GM12878 (cell line): ENCODE data around the gene SPHKAP.

Experiments used
- CHD1 ChIP-seq: IDR thresholded peaks from 2 replicates; pipeline ENCODE4 v1.6.1; 2012; ENCODE audit warnings: low read depth, low read length, improper control_type of control experiment
- EGR1 ChIP-seq, 2 experiments: IDR thresholded peaks; 1 replicate in 1 of 2; 2 replicates in 1 of 2; pipeline ENCODE4 v1.6.1; 2011 to 2012; ENCODE audit warnings: low read depth in 2 of 2, low read length in 2 of 2, borderline replicate concordance in 1 of 2, mild to moderate bottlenecking in 1 of 2, moderate library complexity in 1 of 2
- PML ChIP-seq: IDR thresholded peaks from 2 replicates; pipeline ENCODE4 v1.6.1; 2012; ENCODE audit warnings: low read length, inconsistent platforms
- POLR2A ChIP-seq: IDR thresholded peaks from 2 replicates; pipeline ENCODE4 v1.6.1; 2011; ENCODE audit warnings: low read depth, mild to moderate bottlenecking, low read length
- POLR2AphosphoS5 ChIP-seq: IDR thresholded peaks from 2 replicates; pipeline ENCODE4 v1.6.1; 2011; ENCODE audit warnings: mild to moderate bottlenecking, low read length, inconsistent platforms
- SUPT20H ChIP-seq: IDR thresholded peaks from 2 replicates; pipeline ENCODE4 v1.6.1; 2011; ENCODE audit warnings: low read depth, mild to moderate bottlenecking, low read length, moderate library complexity, borderline replicate concordance; ENCODE audit not compliant: control insufficient read depth
- TAF1 ChIP-seq: IDR thresholded peaks from 2 replicates; pipeline ENCODE4 v1.6.1; 2011; ENCODE audit warnings: mild to moderate bottlenecking, low read depth, low read length, borderline replicate concordance
- TF ChIP-seq, protein P1 (sequence below): fragments of 450-650 bp; IDR thresholded peaks from 2 replicates; pipeline ENCODE4 v1.6.1; 2017; ENCODE audit warnings: mild to moderate bottlenecking, moderate library complexity
- TF ChIP-seq, protein P2 (sequence below), 3 experiments: IDR thresholded peaks in 2 of 3; conservative IDR thresholded peaks in 1 of 3; 2 replicates each; pipeline ENCODE4 v1.5.1; 2011; ENCODE audit warnings: low read depth in 3 of 3, low read length in 3 of 3, mild to moderate bottlenecking in 3 of 3, control low read depth in 2 of 3, moderate library complexity in 2 of 3, inconsistent platforms in 1 of 3, mixed read lengths in 1 of 3; ENCODE audit not compliant: control insufficient read depth in 2 of 3, insufficient read depth in 1 of 3; ENCODE audit errors: extremely low read depth in 1 of 3

DNA sequence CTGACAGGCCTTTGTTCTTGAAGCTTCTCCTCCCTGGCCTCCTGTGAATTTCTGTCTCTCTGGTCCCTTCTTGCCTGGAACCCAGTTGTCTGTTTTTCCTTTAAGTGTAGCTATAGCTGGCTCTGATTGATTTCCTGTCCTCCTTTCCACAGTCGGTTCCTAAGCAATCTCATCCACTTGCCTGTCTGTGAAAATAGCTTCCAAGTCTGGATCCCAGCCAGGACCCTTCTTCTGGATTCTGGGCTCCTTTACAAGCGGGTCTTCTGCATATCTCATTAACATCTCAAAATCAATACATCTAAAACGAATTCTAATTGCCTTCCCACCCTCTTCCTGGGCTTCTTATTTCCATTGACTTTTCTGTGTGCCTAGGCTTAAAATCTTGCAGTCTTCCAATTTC, 185.1 kb downstream of the SPHKAP start:
- TF ChIP-seq EGR1 (IDR thresholded peaks at IDR 0.05; ENCODE audit: borderline replicate concordance in 1 of 2, low read depth in 2 of 2, low read length in 2 of 2) (no peak), POLR2A (no peak), POLR2AphosphoS5 (no peak), CHD1 (no peak), TAF1 (no peak), PML (no peak), SUPT20H (no peak)
- TF ChIP-seq, protein P1, sequence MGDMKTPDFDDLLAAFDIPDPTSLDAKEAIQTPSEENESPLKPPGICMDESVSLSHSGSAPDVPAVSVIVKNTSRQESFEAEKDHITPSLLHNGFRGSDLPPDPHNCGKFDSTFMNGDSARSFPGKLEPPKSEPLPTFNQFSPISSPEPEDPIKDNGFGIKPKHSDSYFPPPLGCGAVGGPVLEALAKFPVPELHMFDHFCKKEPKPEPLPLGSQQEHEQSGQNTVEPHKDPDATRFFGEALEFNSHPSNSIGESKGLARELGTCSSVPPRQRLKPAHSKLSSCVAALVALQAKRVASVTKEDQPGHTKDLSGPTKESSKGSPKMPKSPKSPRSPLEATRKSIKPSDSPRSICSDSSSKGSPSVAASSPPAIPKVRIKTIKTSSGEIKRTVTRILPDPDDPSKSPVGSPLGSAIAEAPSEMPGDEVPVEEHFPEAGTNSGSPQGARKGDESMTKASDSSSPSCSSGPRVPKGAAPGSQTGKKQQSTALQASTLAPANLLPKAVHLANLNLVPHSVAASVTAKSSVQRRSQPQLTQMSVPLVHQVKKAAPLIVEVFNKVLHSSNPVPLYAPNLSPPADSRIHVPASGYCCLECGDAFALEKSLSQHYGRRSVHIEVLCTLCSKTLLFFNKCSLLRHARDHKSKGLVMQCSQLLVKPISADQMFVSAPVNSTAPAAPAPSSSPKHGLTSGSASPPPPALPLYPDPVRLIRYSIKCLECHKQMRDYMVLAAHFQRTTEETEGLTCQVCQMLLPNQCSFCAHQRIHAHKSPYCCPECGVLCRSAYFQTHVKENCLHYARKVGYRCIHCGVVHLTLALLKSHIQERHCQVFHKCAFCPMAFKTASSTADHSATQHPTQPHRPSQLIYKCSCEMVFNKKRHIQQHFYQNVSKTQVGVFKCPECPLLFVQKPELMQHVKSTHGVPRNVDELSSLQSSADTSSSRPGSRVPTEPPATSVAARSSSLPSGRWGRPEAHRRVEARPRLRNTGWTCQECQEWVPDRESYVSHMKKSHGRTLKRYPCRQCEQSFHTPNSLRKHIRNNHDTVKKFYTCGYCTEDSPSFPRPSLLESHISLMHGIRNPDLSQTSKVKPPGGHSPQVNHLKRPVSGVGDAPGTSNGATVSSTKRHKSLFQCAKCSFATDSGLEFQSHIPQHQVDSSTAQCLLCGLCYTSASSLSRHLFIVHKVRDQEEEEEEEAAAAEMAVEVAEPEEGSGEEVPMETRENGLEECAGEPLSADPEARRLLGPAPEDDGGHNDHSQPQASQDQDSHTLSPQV: no peak
- TF ChIP-seq, protein P2, sequence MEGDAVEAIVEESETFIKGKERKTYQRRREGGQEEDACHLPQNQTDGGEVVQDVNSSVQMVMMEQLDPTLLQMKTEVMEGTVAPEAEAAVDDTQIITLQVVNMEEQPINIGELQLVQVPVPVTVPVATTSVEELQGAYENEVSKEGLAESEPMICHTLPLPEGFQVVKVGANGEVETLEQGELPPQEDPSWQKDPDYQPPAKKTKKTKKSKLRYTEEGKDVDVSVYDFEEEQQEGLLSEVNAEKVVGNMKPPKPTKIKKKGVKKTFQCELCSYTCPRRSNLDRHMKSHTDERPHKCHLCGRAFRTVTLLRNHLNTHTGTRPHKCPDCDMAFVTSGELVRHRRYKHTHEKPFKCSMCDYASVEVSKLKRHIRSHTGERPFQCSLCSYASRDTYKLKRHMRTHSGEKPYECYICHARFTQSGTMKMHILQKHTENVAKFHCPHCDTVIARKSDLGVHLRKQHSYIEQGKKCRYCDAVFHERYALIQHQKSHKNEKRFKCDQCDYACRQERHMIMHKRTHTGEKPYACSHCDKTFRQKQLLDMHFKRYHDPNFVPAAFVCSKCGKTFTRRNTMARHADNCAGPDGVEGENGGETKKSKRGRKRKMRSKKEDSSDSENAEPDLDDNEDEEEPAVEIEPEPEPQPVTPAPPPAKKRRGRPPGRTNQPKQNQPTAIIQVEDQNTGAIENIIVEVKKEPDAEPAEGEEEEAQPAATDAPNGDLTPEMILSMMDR (IDR thresholded peaks at IDR 0.05 in 2 of 3, conservative IDR thresholded peaks at IDR 0.05 in 1 of 3; ENCODE audit: control insufficient read depth in 2 of 3, extremely low read depth in 1 of 3, insufficient read depth in 1 of 3, low read depth in 3 of 3, low read length in 3 of 3): no peak
